A204.1 (cell line): Measurements from ENCODE around the gene VIPR2.
"Not testable (repeated sequence)": the region's sequence is repeated elsewhere in the genome, so short reads cannot be mapped to it uniquely, and the experiment has no call there.

Experiments
- FAIRE-seq: peaks from 2 replicates; lab custom pipeline; 2012; peaks lifted over from hg19 to GRCh38; lab: Jason Lieb, UNC

VIPR2 gene

GRCh38 chr7:159104188-159104920, 40.3 kb downstream of the VIPR2 start:
- FAIRE-seq: no peak

- FAIRE-seq: no peak
Measured at GRCh38 chr7:159103382-159104187, 41.1 kb downstream of the VIPR2 start.

- no peak for FAIRE-seq
Measured at GRCh38 chr7:159102681-159103381, 41.8 kb downstream of the VIPR2 start.

GRCh38 chr7:159101661-159102091, 43.0 kb downstream of the VIPR2 start:
- not testable (repeated sequence) for FAIRE-seq

DNA sequence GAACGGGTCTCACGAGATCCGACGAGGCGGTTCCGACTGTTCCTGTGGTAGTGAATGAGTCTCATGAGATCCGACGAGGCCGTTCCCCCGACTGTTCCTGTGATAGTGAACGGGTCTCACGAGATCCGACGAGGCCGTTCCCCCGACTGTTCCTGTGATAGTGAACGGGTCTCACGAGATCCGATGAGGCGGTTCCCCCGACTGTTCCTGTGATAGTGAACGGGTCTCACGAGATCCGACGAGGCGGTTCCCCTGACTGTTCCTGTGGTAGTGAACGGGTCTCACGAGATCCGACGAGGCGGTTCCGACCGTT, 43.6 kb downstream of the VIPR2 start:
- FAIRE-seq: not testable (repeated sequence)

DNA sequence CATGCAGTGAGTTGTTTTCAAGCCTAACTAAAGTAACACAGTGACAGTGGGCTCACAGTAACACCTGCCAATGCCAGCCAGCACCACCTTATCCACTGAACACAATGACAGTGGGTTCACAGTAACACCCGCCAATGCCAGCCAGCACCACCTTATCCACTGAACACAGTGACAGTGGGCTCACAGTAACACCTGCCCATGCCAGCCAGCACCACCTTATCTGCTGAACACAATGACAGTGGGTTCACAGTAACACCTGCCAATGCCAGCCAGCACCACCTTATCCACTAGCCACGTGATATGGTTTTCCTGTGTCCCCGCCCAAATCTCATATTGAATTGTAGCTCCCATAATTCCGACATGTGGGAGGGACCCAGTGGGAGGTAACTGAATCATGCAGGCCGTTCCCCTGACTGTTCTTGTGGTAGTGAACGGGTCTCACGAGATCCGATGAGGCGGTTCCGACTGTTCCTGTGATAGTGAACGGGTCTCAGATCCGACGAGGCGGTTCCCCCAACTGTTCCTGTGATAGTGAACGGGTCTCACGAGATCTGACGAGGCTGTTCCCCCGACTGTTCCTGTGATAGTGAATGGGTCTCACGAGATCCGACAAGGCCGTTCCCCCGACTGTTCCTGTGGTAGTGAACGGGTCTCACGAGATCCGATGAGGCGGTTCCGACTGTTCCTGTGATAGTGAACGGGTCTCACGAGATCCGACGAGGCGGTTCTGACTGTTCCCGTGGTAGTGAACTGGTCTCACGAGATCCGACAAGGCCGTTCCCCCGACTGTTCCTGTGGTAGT, 44.2 kb downstream of the VIPR2 start:
- FAIRE-seq: not testable (repeated sequence)

DNA sequence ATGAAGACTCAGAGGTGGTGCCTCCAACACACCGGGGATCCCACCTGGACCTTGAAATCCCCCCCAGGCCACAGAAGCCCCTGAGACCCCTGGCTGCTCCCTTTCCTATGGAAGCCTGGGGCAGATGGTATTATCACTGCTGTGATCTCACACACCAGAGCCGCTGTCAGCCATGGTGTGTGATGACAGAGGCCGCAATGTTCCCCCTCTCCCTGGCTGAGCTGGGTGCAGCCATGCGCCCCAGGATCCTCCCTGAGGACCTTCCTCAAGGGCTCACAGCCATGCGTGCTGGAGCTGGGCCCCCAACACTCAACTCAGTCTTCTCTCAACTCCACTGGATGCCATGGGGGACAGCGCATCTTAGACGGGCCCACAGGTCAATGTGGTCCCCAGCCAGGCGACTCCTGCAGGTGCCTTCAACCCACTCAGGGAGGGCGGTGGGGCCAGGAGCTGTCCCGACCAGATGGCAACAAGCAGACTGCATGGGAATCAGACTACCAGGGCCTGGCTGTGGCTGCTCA, 44.9 kb downstream of the VIPR2 start:
- FAIRE-seq: no peak

DNA sequence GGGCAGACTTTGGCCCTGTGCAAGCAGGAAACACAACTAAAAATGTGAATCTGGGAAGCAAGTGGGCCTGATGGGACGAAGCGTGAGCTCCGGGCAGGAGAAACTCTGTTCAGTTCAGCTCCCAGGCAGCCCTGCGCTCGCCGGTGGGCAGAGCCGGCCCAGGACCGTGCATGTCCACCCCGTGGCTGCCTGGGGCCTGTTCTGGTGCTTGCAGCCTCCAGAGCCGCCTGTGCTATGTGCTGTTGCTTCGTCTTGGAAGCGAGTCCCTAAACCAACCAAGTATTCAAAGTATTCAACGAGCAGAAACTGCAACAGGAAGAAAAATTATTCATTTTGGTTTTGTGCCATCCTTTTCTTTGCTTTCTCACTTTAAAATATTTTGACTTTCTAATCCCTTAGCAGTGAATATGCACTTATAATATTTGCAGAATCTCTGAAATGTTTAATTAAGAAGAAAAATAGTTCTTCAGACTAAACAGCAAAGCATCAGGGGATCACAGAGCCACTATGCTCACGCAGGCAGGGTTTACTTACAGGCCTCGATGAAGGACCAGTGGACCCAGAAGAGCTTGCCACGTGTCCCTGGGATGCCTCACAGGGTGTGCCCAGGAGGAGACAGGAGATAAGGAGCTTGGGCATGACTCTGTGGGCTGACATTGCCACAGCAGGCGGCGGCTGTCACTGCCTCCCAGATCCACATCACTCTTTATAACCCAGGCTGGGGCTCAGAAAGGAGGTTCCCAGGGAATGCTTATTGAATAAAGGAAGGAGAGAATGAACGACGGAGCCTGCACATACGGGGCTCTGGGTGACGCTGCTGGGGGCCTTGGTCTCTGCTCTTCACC, 45.6 kb downstream of the VIPR2 start:
- FAIRE-seq: no peak

- no peak for FAIRE-seq
Measured at GRCh38 chr7:159098424-159098786, 46.3 kb downstream of the VIPR2 start.

DNA sequence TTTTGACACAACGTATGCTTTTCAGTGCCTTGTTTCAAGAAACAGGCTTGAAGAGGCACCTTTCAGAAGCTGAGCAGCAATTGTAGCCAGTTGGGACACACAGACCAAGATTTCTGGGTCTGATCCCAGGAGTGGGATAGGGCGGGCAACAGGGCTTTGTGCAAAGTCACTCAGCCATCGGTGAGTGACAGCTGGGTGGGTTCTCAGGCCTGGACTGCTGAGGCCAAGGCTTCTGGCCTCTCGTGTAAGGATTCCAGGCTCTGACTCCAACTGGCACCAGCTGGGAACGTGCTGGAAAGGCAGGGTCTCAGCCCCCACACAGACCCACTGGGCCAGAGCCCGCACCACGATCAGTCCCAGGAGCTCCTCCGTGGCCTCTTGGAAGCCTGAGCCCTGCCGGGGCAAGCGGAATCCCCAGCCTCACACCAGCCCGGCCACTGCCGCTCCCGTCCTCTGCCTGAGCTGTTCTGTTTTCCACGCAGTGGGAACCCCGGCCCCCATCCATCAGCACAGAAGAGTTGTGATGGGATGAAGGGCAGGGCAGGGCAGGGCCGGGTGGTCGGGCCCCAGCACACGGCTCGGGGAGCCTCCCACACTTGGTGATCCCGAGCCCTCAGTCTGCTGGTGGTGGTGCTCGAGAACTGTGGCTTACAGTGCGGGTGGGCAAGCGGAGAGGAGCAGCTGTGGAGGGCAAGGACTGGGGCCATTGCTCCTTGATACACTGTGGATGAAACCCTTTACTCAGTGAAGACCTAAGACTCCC, 46.8 kb downstream of the VIPR2 start:
- FAIRE-seq: no peak

DNA sequence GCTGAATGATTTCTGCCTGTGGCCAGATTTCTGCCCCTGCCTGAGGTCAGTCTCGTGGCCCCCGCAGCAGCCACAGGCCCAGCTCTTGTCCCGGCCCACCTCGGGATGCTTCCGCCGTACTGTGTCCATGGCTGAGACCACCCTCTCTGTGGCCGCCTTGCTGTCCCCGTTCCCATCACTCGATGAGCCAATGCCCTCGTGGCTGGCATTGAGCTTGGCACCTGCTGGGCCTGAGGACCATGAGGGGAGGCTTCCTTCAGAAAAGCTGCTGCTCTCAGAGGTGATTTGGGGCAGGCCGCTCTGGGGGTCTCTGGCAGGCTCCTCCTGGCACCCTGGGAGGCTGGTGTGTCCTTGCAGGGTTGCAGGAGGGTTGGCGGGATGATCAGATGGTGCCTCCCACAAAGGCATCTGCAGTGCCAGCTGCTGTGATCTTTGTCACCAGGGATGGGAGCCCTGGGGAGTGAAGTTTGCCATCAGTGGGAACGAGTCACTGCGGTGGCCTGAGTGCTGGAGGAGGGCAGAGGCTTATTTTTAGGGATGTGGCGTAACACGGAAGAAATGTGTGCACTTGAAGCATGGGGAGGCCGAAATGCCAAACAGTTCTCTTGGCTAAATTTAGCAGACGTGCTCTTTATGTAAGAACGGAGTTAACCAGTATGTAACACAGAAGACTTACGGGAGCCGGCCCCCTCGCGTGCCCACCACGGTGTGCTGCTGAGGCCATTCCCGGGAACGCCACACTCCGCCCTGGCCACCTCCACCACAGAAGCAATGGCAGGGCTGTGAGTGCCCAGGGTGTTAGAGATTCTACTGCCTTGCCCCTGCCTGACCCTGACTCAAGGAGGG, 47.7 kb downstream of the VIPR2 start:
- FAIRE-seq: no peak

- FAIRE-seq: no peak
Measured at GRCh38 chr7:159095979-159096411, 48.7 kb downstream of the VIPR2 start.

- FAIRE-seq: no peak
Measured at GRCh38 chr7:159094919-159095915, 49.5 kb downstream of the VIPR2 start.

DNA sequence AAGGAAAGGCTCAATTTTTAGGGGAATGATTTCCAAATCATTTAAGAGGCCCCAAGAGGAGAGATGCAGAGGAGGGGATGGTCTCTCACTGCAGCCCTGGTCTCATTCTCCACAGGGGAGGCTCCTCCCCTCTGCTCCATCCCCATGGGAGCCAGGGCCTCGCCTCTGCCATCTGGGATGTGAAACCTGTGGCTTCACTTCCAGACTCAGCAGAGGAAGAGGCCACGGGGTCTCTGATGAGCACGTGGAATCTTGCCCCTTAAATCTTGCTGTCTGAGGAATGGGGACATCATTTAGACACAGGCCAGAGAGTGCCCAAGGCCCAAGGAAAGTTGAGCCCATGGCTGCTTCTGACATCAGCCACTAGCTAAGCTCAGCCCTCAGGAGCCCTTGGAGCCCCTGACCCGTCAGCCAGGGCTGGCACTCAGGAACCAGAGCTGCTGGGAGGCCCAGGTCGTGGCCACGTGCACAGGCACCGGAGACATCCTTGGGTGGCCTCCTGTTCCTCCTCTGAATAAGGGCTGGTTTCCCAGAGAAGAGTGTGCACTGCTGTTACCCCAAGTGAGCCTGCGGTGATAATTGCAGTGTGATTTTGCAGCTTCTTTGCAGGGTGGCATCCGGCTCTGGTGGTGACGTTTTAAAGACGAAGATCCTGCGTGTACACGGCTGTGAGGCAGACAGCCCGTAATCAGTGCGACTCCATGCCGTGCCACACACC, 50.5 kb downstream of the VIPR2 start:
- no peak for FAIRE-seq

GRCh38 chr7:159093351-159093971, 51.2 kb downstream of the VIPR2 start:
- FAIRE-seq: no peak

GRCh38 chr7:159092701-159093121, 52.0 kb downstream of the VIPR2 start:
- FAIRE-seq: no peak
